ENCODE data around the gene DGKB.

Gene DGKB

GRCh38 chr7:14834456-14834855, 68.1 kb downstream of the DGKB start:
- no peak for TF ChIP-seq CTCF (IDR thresholded peaks at IDR 0.05)
- no peak overlapping the region for H3K27ac ChIP-seq
- DNase-seq (ENCODE audit: low spot score): no peak
- no peak overlapping the region for H3K4me3 ChIP-seq

- no peak for DNase-seq (ENCODE audit: low spot score)
- H3K4me3 ChIP-seq: no peak overlapping the region
- no peak overlapping the region for H3K27ac ChIP-seq
- TF ChIP-seq CTCF (IDR thresholded peaks at IDR 0.05): no peak
Observed at GRCh38 chr7:14833707-14834106, 68.8 kb downstream of the DGKB start.

GRCh38 chr7:14828053-14828452, 74.5 kb downstream of the DGKB start:
- Histone ChIP-seq H3K4me3 (no peak overlapping the region), H3K27ac (no peak overlapping the region)
- no peak for TF ChIP-seq CTCF (IDR thresholded peaks at IDR 0.05)
- no peak for DNase-seq (ENCODE audit: low spot score)

- H3K4me3 ChIP-seq: no peak overlapping the region
- H3K27ac ChIP-seq: no peak overlapping the region
- TF ChIP-seq CTCF (IDR thresholded peaks at IDR 0.05): no peak
- DNase-seq (ENCODE audit: low spot score): no peak
Observed at GRCh38 chr7:14826426-14826825, 76.1 kb downstream of the DGKB start.

- DNase-seq (ENCODE audit: low spot score): no peak
- Histone ChIP-seq H3K4me3 (no peak overlapping the region), H3K27ac (no peak overlapping the region)
- no peak for TF ChIP-seq CTCF (IDR thresholded peaks at IDR 0.05)
Observed at GRCh38 chr7:14825912-14826311, 76.6 kb downstream of the DGKB start.

GRCh38 chr7:14822481-14822854, 80.1 kb downstream of the DGKB start:
- no peak overlapping the region for H3K4me3 ChIP-seq
- DNase-seq (ENCODE audit: low spot score): no peak

More at GRCh38 chr7:14822481-14822854, 80.1 kb downstream of the DGKB start:
- no peak for TF ChIP-seq CTCF (IDR thresholded peaks at IDR 0.05)
- H3K27ac ChIP-seq: no peak overlapping the region
